Measurements from ENCODE around the gene SMIM28. TPM values are rescaled to one million over a fixed set of nuclear protein-coding genes. Genes with fewer than 3 reads are reported as not detected.

SMIM28 gene
- total RNA-seq, result not detected in 2 replicates

GRCh38 chr6:138377844-138378243 is at the start of gene SMIM28:
SMIM28 (plus strand) TSS chr6:138377905; CDS start chr6:138378073, 168 bp downstream.

GRCh38 chr6:138403801-138404665 is 26.3 kb downstream of the SMIM28 start, which contains the start of gene HEBP2:
HEBP2 (plus strand) TSS chr6:138404223; CDS start chr6:138404496, 273 bp downstream.

Other genes starting within 250 kb of the SMIM28 start
- gene ARFGEF3, start 216.0 kb upstream of the SMIM28 start, total RNA-seq, result under 0.01 and 0.18 TPM in 2 replicates
- gene PBOV1, start 159.4 kb upstream of the SMIM28 start, total RNA-seq, result not detected in 2 replicates
- gene HEBP2, start 26.3 kb downstream of the SMIM28 start, total RNA-seq, result 22.6 and 31.2 TPM in 2 replicates
- 6.8 and 9.5 TPM in 2 replicates for gene NHSL1, start 121.6 kb downstream of the SMIM28 start, total RNA-seq

All from smooth muscle cell of bladder (primary cell).